NCI-H524 (cell line): ENCODE measurements around the gene PLCB1.

Source experiments
- DNase-seq, 2 experiments: peaks; one replicate each; lab custom pipeline; 2025; lab: John Stamatoyannopoulos, UW

PLCB1 gene

GRCh38 chr20:8129211-8129976 lies 2.7 kb upstream of the PLCB1 start:
- DNase-seq: no peak

GRCh38 chr20:8130840-8131526 lies 1.1 kb upstream of the PLCB1 start:
- DNase-seq: no peak

GRCh38 chr20:8132484-8133309 lies 631 bp downstream of the PLCB1 start:
- DNase-seq: peak; percentile 61 to 75

- no peak for DNase-seq
These were observed 1.3 kb downstream of the PLCB1 start for GRCh38 chr20:8133310-8133768.

- DNase-seq: peak; percentile 49 to 82
These were observed 1.9 kb downstream of the PLCB1 start for GRCh38 chr20:8133851-8134451.

- DNase-seq: no peak
These were observed 7.8 kb downstream of the PLCB1 start for GRCh38 chr20:8139899-8140298.

GRCh38 chr20:8143474-8143873 lies 11.4 kb downstream of the PLCB1 start:
- no peak for DNase-seq

GRCh38 chr20:8144282-8145245 lies 12.5 kb downstream of the PLCB1 start:
- DNase-seq: no peak

GRCh38 chr20:8145246-8146168 lies 13.4 kb downstream of the PLCB1 start:
- peak in 1 of 2 experiments; percentile 37 for DNase-seq

GRCh38 chr20:8147476-8147875 lies 15.4 kb downstream of the PLCB1 start:
- DNase-seq: no peak

GRCh38 chr20:8148501-8148900 lies 16.4 kb downstream of the PLCB1 start:
- DNase-seq: no peak

- DNase-seq: no peak
These were observed 18.5 kb downstream of the PLCB1 start for GRCh38 chr20:8150591-8150990.

- no peak for DNase-seq
These were observed 19.3 kb downstream of the PLCB1 start for GRCh38 chr20:8151372-8151771.

- no peak for DNase-seq
These were observed 20.1 kb downstream of the PLCB1 start for GRCh38 chr20:8152183-8152582.

GRCh38 chr20:8152847-8153246 lies 20.8 kb downstream of the PLCB1 start:
- no peak for DNase-seq

GRCh38 chr20:8153281-8153908 lies 21.3 kb downstream of the PLCB1 start:
- no peak for DNase-seq

- no peak for DNase-seq
These were observed 22.6 kb downstream of the PLCB1 start for GRCh38 chr20:8154638-8155037.

- DNase-seq: no peak
These were observed 23.2 kb downstream of the PLCB1 start for GRCh38 chr20:8155229-8155628.

GRCh38 chr20:8155812-8156211 lies 23.7 kb downstream of the PLCB1 start:
- no peak for DNase-seq
